SK-N-MC (cell line): ENCODE measurements around the gene GABPB1.

ENCODE experiments used
- DNase-seq: peaks from one replicate; pipeline ENCODE4 v3.0.0-alpha.2; 2011; ENCODE audit warnings: low read depth, low spot score
- H3K27ac ChIP-seq: fragments of 200-600 bp; sonication (generic); 2 replicates; pipeline ENCODE4 v1.5.1; 2016; ENCODE audit warnings: mixed run types
- H3K36me3 ChIP-seq: fragments of 200-600 bp; sonication (generic); 2 replicates; pipeline ENCODE4 v1.6.1; 2017; ENCODE audit warnings: antibody characterized with exemption, low read length, mixed read lengths; ENCODE audit not compliant: insufficient read depth
- H3K4me3 ChIP-seq: fragments of 200-600 bp; sonication (generic); 2 replicates; pipeline ENCODE4 v1.5.1; 2016
- H3K9ac ChIP-seq: fragments of 200-600 bp; sonication (generic); 2 replicates; pipeline ENCODE4 v1.8.0; 2017; ENCODE audit warnings: mixed run types, mixed read lengths; ENCODE audit not compliant: insufficient read length
- H3K9me3 ChIP-seq: fragments of 200-600 bp; sonication (generic); 2 replicates; pipeline ENCODE4 v1.6.1; 2017; ENCODE audit warnings: low read depth, mild to moderate bottlenecking, antibody characterized with exemption, low read length, moderate library complexity, mixed read lengths
- EZH2 ChIP-seq: fragments of 200-600 bp; sonication (generic); IDR thresholded peaks from one replicate; pipeline ENCODE4 v1.6.1; 2017; ENCODE audit warnings: antibody characterized with exemption
- FOXP2 ChIP-seq: optimal IDR thresholded peaks from 2 replicates; pipeline ENCODE3; 2011; ENCODE audit warnings: mild to moderate bottlenecking, moderate library complexity; ENCODE audit not compliant: insufficient read depth; ENCODE audit errors: extremely low read length, control extremely low read depth
- POLR2AphosphoS5 ChIP-seq: IDR thresholded peaks from 2 replicates; pipeline ENCODE4 v1.6.1; 2012; ENCODE audit warnings: mild to moderate bottlenecking, low read depth, low read length, borderline replicate concordance

GABPB1 gene

GRCh38 chr15:50333229-50333628, 21.8 kb downstream of the GABPB1 start:
- Histone ChIP-seq H3K36me3 (no peaks in the 10 kb centered on the region), H3K27ac (no peak overlapping the region), H3K4me3 (no peak overlapping the region), H3K9me3 (no peaks in the 10 kb centered on the region), H3K9ac (no peak overlapping the region)
- no peak for DNase-seq
- TF ChIP-seq EZH2 (no peak), POLR2AphosphoS5 (no peak), FOXP2 (no peak)

- DNase-seq, result no peak
- no peaks in the 10 kb centered on the region for H3K9me3 ChIP-seq
- no peak overlapping the region for H3K27ac ChIP-seq
- H3K36me3 ChIP-seq, result no peaks in the 10 kb centered on the region
- TF ChIP-seq FOXP2 (no peak), POLR2AphosphoS5 (no peak), EZH2 (no peak)
- H3K4me3 ChIP-seq, result no peak overlapping the region
- no peak overlapping the region for H3K9ac ChIP-seq
Measured at GRCh38 chr15:50330921-50331320, 24.1 kb downstream of the GABPB1 start.

DNA sequence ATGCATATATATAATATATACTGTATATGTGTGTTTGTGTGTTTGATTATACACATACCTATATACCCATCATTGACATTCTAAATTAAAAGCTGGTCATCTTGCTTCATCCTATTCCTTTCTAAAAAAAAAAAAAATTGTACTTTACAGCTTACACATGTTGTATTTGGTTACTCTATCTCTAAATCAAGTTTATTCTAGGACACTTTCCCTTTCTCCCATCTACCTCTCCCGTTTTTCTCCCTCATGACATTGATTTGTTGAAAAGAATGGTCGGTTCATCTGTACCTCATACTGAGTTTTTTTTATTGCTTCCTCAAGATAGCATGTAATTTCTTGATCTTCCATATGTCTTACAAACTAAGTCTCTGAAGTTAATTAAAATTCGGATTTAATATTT, 26.9 kb downstream of the GABPB1 start:
- H3K9ac ChIP-seq, result no peak overlapping the region
- H3K27ac ChIP-seq, result no peak overlapping the region
- no peak for TF ChIP-seq EZH2
- TF ChIP-seq FOXP2, result no peak
- TF ChIP-seq POLR2AphosphoS5, result no peak
- H3K36me3 ChIP-seq, result no peaks in the 10 kb centered on the region
- no peak for DNase-seq
- H3K4me3 ChIP-seq, result no peak overlapping the region
- H3K9me3 ChIP-seq, result no peaks in the 10 kb centered on the region

- TF ChIP-seq EZH2, result no peak
- no peak for TF ChIP-seq FOXP2
- no peak for TF ChIP-seq POLR2AphosphoS5
- no peak for DNase-seq
- Histone ChIP-seq H3K9me3 (no peaks in the 10 kb centered on the region), H3K36me3 (no peaks in the 10 kb centered on the region), H3K9ac (no peak overlapping the region), H3K4me3 (no peak overlapping the region), H3K27ac (no peak overlapping the region)
Measured at GRCh38 chr15:50321680-50322210, 33.3 kb downstream of the GABPB1 start.

- no peak for DNase-seq
- no peak overlapping the region for H3K4me3 ChIP-seq
- H3K36me3 ChIP-seq, result no peaks in the 10 kb centered on the region
- TF ChIP-seq FOXP2 (no peak), POLR2AphosphoS5 (no peak)
- no peaks in the 10 kb centered on the region for H3K9me3 ChIP-seq
- H3K9ac ChIP-seq, result no peak overlapping the region
- H3K27ac ChIP-seq, result no peak overlapping the region
Measured at GRCh38 chr15:50320504-50320903, 34.5 kb downstream of the GABPB1 start.

- no peak for TF ChIP-seq FOXP2
- no peak for TF ChIP-seq EZH2
- no peak for TF ChIP-seq POLR2AphosphoS5
- H3K9me3 ChIP-seq, result no peaks in the 10 kb centered on the region
Measured at GRCh38 chr15:50318697-50319096, 36.3 kb downstream of the GABPB1 start.

DNA sequence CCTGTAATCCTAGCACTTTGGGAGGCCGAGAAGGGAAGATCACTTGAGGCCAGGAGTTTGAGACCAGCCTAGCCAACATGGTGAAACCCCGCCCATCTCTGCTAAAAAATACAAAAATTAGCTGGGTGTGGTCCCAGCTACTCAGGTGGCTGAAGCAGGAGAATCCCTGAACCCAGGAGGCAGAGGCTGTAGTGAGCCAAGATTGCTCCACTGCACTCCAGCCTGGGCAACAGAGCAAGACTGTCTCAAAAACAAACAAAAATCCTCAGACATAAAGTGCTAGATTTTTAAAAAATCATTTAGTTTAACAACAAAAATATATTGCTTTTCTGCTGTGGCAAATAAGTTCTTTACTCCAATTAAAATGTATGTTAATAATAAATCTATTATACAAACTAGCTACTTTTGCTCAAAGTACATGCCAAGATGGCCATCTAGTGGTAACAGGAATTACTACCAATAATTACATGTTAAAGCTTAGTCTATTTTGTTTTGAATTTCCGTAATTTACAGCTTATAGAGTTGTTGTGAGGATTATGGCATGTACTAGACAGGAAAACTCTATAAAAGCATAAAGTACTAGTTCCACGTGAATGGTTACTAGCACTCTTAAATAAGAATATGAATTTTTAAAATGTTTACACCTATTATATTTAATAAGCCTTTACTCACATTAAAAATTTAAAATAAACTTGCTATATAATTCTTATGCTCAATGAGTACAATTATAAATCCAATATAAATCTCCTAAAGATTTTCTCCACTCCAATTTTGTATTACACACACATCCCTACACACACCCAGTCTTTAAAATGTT, 39.0 kb downstream of the GABPB1 start:
- no peaks in the 10 kb centered on the region for H3K36me3 ChIP-seq
- no peak overlapping the region for H3K9ac ChIP-seq
- no peak overlapping the region for H3K4me3 ChIP-seq
- H3K27ac ChIP-seq, result no peak overlapping the region
- H3K9me3 ChIP-seq, result no peaks in the 10 kb centered on the region
- TF ChIP-seq FOXP2 (no peak), EZH2 (no peak), POLR2AphosphoS5 (no peak)
- peak; percentile 45 for DNase-seq

More at GRCh38 chr15:50318697-50319096, 36.3 kb downstream of the GABPB1 start:
- no peaks in the 10 kb centered on the region for H3K36me3 ChIP-seq
- H3K4me3 ChIP-seq, result no peak overlapping the region
- peak overlapping the region; percentile 64 for H3K27ac ChIP-seq
- H3K9ac ChIP-seq, result no peak overlapping the region
- no peak for DNase-seq

- no peak overlapping the region for H3K9ac ChIP-seq
- no peak overlapping the region for H3K27ac ChIP-seq
- no peak for TF ChIP-seq FOXP2
- TF ChIP-seq POLR2AphosphoS5, result no peak
- TF ChIP-seq EZH2, result no peak
- no peak overlapping the region for H3K4me3 ChIP-seq
- no peaks in the 10 kb centered on the region for H3K9me3 ChIP-seq
- H3K36me3 ChIP-seq, result peaks cover 9% of the 10 kb centered on the region
- no peak for DNase-seq
Measured at GRCh38 chr15:50312636-50313035, 42.4 kb downstream of the GABPB1 start.
